ENCODE measurements around the gene DPP10.

DNA sequence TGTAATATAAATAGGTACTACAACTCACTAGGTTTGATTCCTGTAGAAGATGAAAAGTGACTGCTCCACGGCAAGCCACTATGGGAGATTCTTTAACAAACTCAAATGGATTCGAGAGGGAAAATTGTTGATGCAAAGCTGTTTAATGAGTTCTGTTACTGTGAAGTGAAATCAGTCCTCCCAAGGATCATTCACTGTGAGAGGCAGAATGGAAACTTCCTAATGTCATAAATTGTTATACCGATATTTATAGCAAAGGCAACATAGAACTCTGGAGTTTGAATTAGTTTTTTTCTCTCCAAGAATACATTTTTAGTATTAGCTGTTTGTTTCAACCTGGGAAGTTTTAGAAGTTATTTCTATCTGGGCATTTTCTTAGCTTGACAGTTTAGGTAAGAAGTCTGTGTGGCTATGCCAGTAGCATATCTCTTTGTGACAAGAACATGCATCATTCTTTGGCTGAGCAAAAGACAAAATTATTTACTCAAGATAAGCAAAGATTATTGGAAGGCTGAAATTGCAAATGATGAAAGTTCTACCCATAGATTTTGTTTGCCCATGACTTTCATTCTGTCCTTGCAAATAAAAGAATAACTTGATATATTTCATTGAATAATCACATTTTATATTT is 979.7 kb downstream of the DPP10 start:
- TF ChIP-seq, protein P1, sequence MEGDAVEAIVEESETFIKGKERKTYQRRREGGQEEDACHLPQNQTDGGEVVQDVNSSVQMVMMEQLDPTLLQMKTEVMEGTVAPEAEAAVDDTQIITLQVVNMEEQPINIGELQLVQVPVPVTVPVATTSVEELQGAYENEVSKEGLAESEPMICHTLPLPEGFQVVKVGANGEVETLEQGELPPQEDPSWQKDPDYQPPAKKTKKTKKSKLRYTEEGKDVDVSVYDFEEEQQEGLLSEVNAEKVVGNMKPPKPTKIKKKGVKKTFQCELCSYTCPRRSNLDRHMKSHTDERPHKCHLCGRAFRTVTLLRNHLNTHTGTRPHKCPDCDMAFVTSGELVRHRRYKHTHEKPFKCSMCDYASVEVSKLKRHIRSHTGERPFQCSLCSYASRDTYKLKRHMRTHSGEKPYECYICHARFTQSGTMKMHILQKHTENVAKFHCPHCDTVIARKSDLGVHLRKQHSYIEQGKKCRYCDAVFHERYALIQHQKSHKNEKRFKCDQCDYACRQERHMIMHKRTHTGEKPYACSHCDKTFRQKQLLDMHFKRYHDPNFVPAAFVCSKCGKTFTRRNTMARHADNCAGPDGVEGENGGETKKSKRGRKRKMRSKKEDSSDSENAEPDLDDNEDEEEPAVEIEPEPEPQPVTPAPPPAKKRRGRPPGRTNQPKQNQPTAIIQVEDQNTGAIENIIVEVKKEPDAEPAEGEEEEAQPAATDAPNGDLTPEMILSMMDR (IDR thresholded peaks at IDR 0.05; ENCODE audit: low read depth, low read length, missing input control) = no peak
- TF ChIP-seq YY1 (IDR thresholded peaks at IDR 0.05) (no peak), RAD21 (IDR thresholded peaks at IDR 0.05) (no peak), EGR1 (IDR thresholded peaks at IDR 0.05; ENCODE audit: low read depth in 2 of 2) (no peak), HNF4G (IDR thresholded peaks at IDR 0.05) (no peak), TAF1 (conservative IDR thresholded peaks at IDR 0.05) (no peak), GABPA (IDR thresholded peaks at IDR 0.05 in 1 of 2, conservative IDR thresholded peaks at IDR 0.05 in 1 of 2) (no peak)
- TF ChIP-seq, protein P2, sequence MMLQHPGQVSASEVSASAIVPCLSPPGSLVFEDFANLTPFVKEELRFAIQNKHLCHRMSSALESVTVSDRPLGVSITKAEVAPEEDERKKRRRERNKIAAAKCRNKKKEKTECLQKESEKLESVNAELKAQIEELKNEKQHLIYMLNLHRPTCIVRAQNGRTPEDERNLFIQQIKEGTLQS (IDR thresholded peaks at IDR 0.05) = no peak
- TF ChIP-seq, protein P3, sequence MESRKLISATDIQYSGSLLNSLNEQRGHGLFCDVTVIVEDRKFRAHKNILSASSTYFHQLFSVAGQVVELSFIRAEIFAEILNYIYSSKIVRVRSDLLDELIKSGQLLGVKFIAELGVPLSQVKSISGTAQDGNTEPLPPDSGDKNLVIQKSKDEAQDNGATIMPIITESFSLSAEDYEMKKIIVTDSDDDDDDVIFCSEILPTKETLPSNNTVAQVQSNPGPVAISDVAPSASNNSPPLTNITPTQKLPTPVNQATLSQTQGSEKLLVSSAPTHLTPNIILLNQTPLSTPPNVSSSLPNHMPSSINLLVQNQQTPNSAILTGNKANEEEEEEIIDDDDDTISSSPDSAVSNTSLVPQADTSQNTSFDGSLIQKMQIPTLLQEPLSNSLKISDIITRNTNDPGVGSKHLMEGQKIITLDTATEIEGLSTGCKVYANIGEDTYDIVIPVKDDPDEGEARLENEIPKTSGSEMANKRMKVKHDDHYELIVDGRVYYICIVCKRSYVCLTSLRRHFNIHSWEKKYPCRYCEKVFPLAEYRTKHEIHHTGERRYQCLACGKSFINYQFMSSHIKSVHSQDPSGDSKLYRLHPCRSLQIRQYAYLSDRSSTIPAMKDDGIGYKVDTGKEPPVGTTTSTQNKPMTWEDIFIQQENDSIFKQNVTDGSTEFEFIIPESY (IDR thresholded peaks at IDR 0.05) = no peak

Measured in liver (tissue), 3 donors.